GM21367 (cell line): ENCODE data around the gene ANKRD31.
"Not testable (repeated sequence)": the region's sequence is repeated elsewhere in the genome, so short reads cannot be mapped to it uniquely, and the experiment has no call there.

Source experiments
- ATAC-seq: cut with Tn5 transposase; IDR thresholded peaks from one replicate; pipeline ENCODE4 v1.9.1; 2021; ENCODE audit not compliant: unreplicated experiment

Gene ANKRD31

DNA sequence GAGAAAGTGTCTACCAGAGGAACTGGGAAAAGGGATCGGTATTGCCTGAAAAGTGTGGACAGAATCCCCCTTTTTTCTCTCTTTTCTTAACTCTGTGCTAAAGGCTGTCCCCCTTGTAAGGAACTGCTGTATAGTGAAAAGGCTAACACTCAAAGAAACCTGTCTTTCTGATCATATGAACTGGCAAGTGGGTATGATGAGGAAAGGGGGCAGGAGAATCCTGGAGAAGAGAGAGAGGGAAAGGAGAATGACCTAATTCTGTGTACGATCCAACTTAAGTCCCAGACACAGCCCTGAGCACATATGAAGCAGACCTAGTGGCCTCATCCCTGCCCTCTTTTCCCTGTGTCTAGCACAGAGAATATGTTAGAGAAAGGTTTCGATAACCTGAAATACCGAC is 967 bp downstream of the ANKRD31 start:
- no peak for ATAC-seq

DNA sequence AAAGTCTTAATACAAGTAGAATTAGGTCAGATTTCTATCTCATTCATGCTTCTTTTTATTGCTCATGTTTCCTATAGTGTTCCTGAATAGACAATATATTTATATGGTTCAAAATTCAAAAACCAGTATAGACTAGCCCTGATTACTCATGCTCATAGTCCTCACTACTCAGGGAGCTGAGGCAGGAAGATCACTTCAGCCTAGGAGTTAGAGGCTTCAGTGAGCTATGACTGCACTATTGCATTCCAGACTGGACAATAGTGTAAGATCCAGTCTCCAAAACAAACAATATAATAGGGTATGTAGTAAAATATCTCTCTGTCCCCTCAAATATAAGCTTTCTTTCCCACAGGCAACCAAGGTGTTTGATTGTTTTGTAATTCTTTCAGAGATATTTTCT is 2.4 kb downstream of the ANKRD31 start:
- no peak for ATAC-seq

DNA sequence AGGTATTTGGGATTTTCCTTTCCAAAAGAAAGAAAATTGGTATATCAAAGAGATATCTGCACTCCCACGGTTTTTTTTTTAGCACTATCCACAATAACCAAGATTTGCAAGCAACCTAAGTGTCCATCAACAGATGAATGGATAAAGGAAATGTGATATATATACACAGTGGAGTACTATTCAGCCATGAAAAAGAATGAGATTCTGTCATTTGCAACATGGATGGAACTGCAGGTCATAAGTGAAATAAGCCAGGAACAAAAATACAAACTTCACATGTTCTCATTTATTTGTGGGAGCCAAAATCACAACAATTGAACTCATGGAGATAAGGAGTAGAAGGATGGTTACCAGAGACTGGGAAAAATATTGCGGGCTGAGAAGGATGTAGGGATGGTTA is 9.8 kb downstream of the ANKRD31 start:
- ATAC-seq: no peak

DNA sequence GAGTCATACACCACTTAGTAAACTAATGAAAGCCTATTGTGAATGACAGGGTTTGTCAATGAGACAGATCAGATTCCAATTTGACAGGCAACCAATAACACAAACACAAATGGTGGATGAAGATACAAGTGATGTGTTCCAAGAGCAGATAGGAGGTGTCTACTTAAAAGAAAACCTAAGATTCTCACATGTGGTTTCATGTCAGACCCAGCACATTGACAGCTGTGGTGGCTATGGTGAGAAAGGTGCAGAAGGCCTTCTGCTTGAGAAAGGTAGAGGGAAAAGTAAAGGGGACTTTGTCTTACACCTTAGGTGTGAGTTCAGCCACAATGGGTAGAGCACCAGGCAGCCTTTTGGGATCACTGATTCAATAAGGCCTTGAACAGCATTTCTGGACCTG is 11.2 kb downstream of the ANKRD31 start:
- ATAC-seq: no peak

DNA sequence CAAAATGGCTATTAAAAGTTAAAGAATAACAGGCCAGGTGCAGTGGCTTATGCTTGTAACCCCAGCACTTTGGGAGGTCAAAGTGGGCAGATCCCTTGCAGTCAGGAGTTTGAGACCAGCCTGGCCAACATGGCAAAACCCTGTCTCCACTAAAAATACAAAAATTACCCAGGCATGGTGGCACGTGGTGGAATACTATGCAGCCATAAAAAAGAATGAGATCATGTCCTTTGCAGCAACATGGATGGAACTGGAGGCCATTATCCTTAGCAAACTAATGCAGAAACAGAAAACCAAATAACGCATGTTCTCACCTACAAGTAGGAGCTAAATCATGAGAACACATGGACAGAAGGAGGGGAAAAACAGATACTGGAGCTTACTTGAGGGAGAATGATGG is 15.9 kb downstream of the ANKRD31 start:
- not testable (repeated sequence) for ATAC-seq

DNA sequence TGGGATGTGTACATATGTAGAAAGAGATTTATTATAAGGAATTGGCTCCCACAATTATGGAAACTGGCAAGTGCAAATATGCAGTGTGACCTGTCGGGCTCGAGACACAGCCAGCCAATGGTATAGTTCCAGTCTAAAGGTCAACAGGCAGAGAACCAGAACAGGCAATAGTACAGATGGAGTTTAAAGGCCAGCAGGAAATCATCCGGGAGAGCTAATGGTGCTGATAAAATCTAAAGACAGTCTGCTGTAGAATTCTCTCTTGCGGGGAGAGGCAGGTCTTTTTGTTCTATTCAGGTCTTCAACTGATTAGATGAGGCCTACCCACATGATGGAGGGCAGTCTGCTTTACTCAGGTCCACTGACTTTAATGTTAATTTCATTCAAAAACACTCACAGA is 21.8 kb downstream of the ANKRD31 start:
- no peak for ATAC-seq

DNA sequence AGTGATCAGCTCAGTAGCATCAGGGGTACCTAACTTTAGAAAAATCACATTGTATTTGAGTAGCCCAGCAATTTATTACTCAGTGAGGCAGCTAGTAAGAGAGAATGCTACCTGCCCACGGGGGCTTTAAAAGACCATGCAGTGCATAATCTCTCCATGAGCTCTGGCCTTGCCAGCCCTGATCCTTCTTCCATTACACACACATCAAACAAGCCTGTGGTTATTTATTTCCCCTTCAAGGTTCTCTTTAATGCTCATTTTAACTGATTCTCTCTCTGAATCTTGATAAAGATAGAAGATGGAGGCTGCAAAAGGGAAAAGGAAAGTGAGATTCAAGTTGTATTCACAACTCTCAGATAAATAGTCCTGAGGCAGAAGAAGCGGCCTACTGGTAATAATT is 22.3 kb downstream of the ANKRD31 start:
- ATAC-seq: no peak

DNA sequence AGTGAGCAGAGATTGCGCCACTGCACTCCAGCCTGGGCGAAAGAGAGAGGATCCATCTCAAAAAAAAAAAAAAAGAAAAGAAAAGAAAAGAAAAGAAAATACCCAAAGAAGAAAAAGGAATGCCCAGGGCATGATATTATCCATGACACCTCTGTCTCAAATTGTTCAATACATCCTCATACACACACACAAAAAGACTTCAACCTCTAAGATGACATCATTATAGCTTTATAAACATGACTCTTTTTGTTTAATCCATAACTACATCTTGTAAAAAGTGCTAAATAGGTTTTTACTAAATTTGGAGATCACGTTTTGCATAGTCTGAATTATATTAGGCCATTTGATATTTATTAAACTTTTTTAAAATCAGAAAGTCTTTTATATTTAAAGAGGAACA is 33.1 kb downstream of the ANKRD31 start:
- no peak for ATAC-seq

DNA sequence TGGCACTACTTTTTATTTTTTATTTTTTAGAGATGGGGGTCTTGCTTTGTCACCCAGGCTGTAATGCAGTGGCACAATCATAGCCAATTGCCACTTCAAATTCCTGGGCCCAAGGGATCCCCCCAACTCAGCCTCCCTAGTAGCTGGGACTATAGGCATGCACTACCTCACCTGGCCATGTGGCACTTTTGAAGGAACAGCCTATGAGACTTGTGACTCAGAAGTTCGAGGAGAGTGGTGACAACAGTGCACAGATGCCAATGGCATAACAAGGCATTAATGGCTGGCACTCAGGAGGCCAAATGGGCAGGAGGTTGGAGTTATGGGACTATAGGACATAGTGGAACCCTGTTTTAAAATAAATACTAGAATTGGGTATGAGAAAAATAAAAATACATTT is 33.7 kb downstream of the ANKRD31 start:
- ATAC-seq: no peak

DNA sequence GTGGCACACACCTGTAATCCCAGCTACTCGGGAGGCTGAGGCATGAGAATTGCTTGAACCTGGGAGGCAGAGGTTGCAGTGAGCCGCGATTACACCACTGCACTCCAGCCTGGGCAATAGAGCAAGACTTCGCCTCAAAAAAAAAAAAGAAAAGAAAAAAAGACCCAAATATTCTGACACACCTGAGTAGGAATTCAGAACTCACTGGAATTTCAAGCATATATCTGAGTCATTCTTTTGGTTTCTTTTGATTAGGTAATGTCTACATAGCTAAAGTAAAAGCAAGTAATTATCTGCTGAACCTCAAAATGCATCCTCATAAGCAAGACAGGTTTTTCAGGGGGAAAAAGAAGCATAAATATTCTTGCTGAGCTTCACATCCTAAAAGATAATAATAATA is 35.9 kb downstream of the ANKRD31 start:
- ATAC-seq: no peak

DNA sequence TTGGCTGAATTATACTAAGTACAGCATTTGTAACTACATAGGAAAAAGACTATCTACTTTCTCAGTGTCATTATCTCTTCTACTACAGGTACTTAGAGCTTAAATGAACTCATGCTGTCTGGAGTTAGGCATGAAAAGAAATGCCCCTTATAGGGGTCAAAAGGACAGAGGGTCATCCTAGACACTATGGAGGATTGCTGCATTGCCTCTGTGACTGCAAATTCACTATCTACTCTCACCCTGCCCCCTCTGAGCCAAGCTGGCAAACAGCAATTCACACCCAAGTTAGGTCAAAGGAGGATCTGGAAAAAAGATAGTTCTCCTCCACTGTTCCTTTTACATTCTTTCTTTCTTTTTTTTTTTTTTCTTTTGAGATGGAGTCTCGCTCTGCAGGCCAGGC is 36.7 kb downstream of the ANKRD31 start:
- ATAC-seq: no peak

DNA sequence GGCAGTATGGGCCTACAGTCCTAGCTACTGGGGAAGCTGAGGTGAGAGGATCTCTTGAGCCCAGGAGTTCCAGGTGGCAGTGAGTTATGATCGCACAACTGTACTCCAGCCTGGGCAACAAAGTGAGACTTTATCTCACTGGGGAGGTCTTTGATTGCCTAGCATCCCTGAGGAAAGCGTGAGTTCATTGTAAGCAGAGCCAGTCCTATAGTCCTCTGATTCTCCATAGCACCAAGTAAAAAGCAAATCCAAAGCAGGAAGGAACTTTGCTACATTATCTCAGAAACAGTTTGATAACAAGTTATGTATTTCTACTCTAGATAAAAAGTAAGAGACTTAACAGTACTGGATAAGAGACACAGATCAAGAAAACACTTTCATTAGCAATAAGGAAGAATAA is 37.6 kb downstream of the ANKRD31 start:
- no peak for ATAC-seq

DNA sequence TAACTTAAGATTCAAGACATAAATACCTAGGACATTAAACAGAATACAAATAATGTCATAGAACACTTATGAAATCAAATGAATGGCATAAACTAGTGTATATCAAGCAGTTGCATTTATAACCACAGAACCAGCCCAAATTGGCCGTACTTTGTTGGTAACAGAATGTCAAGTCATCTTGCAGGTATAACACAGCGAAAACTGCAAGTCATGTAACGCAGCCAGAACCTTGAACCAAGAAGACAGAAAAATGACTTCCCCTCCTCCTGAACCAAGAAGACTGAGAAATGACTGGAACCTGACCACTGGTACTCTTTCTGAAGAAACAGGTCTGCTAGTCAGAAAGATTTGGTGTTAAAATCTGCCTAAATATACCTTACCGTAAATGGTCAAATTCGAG is 38.9 kb downstream of the ANKRD31 start:
- no peak for ATAC-seq

DNA sequence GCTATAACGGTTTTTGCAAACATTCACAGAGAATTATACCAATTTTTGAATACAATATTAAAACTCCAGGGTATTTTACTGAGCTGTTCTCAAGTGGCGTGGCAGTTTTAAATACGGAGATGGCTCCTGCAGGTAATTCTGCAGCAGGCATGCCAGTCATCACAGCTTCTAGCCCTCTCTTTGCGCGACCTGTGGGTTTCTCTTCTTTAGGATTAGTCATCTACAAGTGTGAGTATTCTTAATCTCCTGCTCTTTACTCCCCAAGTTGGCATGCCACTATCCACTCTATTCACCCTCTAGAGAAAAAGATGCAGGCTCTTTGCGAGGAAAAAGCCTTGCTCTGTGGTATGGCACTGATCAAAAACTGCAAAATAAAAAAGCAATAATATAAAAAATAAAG is 43.9 kb downstream of the ANKRD31 start:
- no peak for ATAC-seq

DNA sequence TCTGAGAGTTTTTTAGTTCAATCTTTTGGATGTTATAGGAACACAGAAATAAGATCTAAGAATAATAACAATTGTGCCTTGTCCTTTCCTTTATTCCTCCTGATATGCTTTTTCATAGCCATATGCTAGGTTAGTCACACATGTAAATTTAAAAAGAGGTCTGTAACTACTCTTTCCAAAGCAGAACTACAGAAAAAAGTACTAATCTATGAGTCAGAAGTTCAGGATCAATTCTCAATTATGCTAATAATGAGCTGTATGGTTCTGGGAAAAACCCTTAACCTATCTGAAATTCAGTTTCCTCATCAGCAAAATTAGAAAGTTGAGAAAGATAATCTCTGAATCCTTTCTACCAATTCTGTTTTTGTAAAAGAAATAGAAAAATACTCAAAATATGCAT is 44.4 kb downstream of the ANKRD31 start:
- no peak for ATAC-seq

DNA sequence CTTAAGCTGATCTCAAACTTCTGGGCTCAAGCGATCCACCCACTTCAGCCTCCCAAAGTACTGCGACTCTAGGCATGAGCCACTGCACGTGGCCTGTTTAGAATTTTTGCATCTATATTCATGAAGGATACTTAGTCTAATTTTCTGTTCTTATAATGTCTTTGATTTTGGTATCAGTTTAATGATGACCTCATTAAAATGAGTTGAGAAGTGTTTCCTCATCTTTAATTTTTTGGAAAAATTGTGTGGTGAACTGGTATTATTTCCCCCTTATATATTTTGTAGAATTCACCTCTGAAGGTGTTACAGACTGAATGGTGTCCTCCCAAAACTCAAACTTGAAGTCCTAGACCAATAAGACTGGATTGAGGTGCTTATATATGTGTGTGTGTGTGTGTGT is 46.5 kb downstream of the ANKRD31 start:
- ATAC-seq: no peak

DNA sequence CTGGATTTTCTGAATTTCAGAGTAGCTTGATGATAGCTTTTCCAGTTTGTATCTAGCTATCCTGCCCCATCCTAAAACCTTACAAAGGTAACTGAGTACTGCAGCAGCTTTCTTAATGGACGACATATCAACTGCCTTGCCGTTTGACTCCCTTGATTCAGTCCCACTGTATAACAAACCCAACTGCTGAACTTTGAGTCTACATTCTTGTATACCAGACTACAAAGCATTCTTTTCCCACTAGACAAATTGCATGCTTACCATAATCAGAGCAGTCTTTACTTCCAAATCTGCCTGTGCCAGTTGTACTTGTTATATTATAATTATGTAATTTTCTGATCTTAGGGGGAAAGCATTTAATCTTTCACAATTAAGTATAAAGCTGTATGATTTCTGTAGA is 47.3 kb downstream of the ANKRD31 start:
- no peak for ATAC-seq

DNA sequence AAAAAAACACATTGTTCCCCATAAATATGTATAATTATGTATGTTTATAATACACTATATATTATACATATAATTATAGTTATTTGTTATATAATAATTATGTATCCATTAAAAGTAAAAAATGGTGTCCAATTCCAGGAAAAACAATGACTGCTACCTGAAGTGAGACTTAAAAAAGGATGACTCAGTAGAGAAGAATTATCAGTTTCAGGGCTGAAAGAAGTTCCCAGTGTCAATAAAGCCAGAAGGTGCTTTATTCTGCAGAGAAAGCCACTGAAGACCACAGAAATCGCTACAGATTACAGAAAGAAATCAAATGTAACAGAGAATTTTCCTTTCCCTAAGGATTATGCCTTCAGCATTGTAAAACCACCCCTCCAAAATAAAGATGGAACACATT is 50.9 kb downstream of the ANKRD31 start:
- ATAC-seq: no peak

DNA sequence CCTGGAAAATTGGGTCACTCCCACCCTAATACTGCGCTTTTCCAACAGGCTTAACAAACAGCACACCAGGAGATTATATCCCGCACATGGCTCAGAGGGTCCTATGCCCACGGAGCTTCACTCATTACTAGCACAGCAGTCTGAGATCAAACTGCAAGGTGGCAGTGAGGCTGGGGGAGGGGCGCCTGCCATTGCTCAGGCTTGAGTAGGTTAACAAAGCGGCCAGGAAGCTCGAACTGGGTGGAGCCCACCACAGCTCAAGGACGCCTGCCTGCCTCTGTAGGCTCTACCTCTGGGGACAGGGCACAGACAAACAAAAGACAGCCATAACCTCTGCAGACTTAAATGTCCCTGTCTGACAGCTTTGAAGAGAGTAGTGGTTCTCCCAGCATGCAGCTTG is 60.7 kb downstream of the ANKRD31 start:
- not testable (repeated sequence) for ATAC-seq

DNA sequence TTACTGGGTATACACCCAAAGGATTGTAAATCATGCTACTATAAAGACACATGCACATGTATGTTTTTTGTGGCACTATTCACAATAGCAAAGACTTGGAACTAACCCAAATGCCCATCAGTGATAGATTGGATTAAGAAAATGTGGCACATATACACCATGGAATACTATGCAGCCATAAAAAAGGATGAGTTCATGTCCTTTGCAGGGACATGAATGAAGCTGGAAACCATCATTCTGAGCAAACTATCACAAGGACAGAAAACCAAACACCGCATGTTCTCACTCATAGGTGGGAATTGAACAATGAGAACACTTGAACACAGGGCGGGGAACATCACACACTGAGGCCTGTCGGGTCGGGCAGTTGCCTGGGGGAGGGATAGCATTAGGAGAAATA is 61.8 kb downstream of the ANKRD31 start:
- ATAC-seq: not testable (repeated sequence)

DNA sequence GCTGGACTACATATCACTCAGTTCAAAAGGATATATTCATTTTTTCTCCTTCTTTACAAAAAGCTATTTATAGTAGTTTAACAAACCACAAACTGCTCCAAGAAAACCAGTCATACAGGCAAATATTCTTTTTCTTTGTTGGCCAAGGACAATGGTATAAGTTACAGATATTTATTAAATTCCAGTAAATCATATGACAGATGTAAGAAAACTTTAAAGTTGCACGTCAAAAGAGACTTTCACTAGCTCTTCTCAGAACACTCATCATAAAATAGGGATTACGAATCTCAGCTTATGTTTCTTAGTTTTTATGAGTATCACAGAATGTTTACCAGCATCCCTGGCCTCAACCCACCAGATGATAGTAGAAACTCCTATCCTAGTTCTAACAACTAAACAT is 67.2 kb downstream of the ANKRD31 start:
- ATAC-seq: no peak

DNA sequence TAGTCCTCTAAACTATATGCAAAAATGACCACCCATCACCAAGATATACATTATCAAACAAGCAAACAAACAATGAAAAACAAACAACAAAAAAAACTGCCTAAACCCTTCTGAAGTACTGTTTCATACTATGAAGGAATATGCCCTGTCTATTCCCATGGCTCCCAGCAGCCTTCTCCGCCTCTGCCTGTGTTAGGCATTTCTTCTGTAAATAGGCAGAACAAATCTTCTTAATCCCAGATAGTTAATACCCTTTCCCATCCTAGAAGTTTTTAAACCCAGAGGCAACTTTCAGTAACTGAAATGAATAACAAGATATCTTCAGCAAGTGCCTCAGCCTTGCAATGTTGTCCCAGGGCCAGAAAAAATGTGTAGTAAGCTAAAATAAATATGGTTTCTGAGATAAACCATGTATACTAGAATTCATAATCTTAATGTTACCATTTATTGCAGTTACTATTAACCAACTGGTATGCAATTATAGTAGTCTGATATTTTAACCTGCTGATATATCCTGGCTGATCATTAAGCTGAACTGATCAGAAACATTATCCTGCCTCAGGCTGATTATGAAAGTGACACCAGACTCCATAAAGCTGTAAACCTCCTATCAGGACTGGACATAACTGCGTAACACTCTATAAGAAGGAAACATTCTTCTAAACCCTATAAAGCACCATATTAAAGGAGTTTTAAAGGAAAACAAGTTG is 68.5 kb downstream of the ANKRD31 start:
- ATAC-seq: no peak

DNA sequence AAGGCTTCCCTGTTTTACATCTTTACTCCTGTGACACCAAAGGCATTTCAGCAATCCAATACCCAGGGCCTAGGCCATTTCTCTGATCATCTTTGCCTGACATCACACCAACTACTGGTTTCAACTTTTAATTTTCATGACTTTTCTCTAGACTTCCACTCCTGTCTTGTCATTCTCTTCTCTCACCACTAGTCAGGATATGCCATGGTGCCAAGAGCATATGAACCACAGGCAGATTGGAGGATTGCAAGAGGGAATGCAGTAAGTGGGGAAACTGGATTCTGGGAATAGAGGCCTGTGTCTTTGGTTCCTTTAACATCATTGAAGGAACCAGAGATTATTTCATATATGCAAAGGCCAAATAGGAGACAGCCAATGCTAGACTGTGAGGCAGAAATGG is 69.3 kb downstream of the ANKRD31 start:
- no peak for ATAC-seq

DNA sequence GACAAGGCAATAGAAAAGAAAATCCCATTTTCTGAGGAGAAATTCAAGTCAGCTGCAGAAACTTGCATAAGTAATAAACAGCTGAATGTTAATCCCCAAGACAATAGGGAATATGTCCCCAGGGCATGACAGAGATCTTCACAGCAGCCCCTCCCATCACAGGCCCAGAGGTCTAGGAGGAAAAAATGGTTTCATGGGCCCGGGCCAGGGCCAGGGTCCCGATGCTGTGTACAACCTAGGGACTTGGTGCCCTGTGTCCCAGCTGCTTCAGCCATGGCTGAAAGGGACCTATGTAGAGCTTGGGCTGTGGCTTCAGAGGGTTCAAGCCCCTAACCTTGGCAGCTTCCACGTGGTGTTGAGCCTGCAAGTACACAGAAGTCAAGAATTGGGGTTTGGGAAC is 75.2 kb downstream of the ANKRD31 start:
- not testable (repeated sequence) for ATAC-seq
